Liver (tissue), 2 donors: ENCODE measurements around the gene CACNA1B.

Experiments used
- CTCF ChIP-seq: fragments of 150-350 bp; IDR thresholded peaks from 2 replicates; pipeline ENCODE4 v1.5.1; 2017; ENCODE audit warnings: improper control_type of control experiment, low read depth, low read length; ENCODE audit not compliant: missing input control
- MAX ChIP-seq: IDR thresholded peaks from 2 replicates; pipeline ENCODE4 v1.6.1; 2016; ENCODE audit warnings: antibody characterized with exemption
- donor health status: healthy.

- TF ChIP-seq MAX: no peak
- no peak for TF ChIP-seq CTCF
Observed at GRCh38 chr9:137913132-137913531, 35.5 kb downstream of the CACNA1B start.
